Mucosa of descending colon (tissue), 3 donors: Measurements from ENCODE around the gene FBXL16. TPM values are rescaled to one million over a fixed set of nuclear protein-coding genes. Genes with fewer than 3 reads are reported as not detected.
A peak's percentile ranks its signal among the peaks of the same experiment; 100 is the strongest.

Experiments used
- ATAC-seq: fragments of 200-7000 bp; cut with Tn5 transposase; one replicate; pipeline ENCODE4 v1.9.1; 2020; ENCODE audit warnings: mild to moderate bottlenecking, moderate library complexity
- DNase-seq, 3 donors: peaks; one replicate each; pipeline ENCODE4 v3.0.0-alpha.2; 2020
- H3K36me3 ChIP-seq: fragments of 200-600 bp; one replicate; pipeline ENCODE4 v1.8.0; 2021; ENCODE audit warnings: low read depth, mild to moderate bottlenecking
- H3K4me1 ChIP-seq: fragments of 200-600 bp; one replicate; pipeline ENCODE4 v1.8.0; 2021; ENCODE audit warnings: low read depth, mild to moderate bottlenecking
- H3K4me3 ChIP-seq: fragments of 200-600 bp; one replicate; pipeline ENCODE4 v1.8.0; 2021; ENCODE audit warnings: mild to moderate bottlenecking
- H3K9me3 ChIP-seq: fragments of 200-600 bp; one replicate; pipeline ENCODE4 v1.8.0; 2021; ENCODE audit warnings: mild to moderate bottlenecking
- CTCF ChIP-seq: fragments of 200-600 bp; IDR thresholded peaks from one replicate; pipeline ENCODE4 v1.8.0; 2022; ENCODE audit warnings: antibody characterized with exemption, mild to moderate bottlenecking
- intact Hi-C, 2 donors: fragments of 100-400 bp; cut with DNase I in 1 of 2; cut with micrococcal nuclease in 1 of 2; formaldehyde crosslinking; loops; one replicate each; pipeline versions ENCODE4 v1.11.0 to v1.11.1; 2022; cut with DNase I, micrococcal nuclease
- total RNA-seq, 3 donors: library from RNA; stranded (reverse); fragmentation: NEBNext Ultra II Directional in 2 of 3; extraction: Animal tissue kit (Norgen Biotek cat#: 25700) in 2 of 3; gene quantifications; one replicate each; pipeline versions ENCODE4 v1.2.1 to v1.2.4, GENCODE V29; 2021 to 2023
- donor health status: DM: no; HTN: no; CAD: no; lungs with moderate emphysema.
- donor health status: DM: no; HTN: no; CAD: no.
- donor health status: DM: no; HTN: yes; CAD: no.

Gene FBXL16
- total RNA-seq, 3 donors from 2014 or later: 1.3 to 2.2 (median 2.1) TPM

GRCh38 chr16:721765-722540 is 16.4 kb upstream of the FBXL16 start:
- ATAC-seq (no peak), DNase-seq (peak in 1 of 3 donors; percentile 68)
- no peaks in the 10 kb centered on the region for H3K9me3 ChIP-seq
- no peaks in the 10 kb centered on the region for H3K36me3 ChIP-seq
- H3K4me3 ChIP-seq: no peak overlapping the region
- intact Hi-C loops: no loop called here
- TF ChIP-seq CTCF: no peak
- peaks cover 44% of the 10 kb centered on the region for H3K4me1 ChIP-seq

DNA sequence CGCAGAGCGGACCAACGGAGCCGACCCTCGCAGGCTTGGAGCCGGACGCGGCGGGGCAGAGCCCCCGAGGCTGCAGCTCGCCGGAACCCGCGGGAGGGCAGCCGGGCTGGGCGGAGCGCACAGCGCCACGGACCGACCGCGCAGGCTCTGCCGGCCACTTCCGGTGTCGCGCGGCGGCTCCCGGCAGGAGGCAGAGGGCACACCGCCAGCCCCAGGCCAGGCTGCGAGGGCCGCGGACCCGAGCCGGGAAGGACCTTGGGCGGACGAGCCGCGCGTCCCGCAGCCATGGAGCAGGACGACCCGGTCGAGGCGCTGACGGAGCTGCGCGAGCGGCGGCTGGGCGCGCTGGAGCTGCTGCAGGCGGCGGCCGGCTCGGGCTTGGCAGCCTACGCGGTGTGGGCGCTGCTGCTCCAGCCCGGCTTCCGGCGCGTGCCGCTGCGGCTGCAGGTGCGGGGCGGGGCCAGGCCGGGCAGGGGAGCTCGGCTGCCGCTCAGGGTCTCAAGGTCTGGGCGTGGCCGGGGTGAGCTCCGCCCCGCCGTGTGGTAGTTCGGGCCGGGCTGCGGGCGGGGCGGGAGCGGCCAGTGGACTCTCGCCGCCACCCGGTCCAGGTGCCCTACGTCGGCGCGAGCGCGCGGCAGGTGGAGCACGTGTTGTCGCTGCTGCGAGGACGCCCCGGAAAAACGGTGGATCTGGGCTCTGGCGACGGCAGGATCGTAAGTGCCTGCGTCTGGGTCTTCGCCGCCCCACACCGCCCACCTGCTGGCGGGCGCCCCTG is 15.6 kb upstream of the FBXL16 start, which contains the start of gene ANTKMT:
TSS of gene ANTKMT (plus strand) at position 157 of the 775 bp plus-strand sequence. CDS start at position 286, 129 bp downstream.
- ATAC-seq (peak; percentile 85), DNase-seq (peak; percentile 88 to 93 (median 92))
- intact Hi-C loops: no loop called here
- Histone ChIP-seq H3K4me1 (peaks cover 44% of the 10 kb centered on the region), H3K4me3 (peak within 1 kb of the TSS; percentile 41), H3K36me3 (no peaks in the 10 kb centered on the region), H3K9me3 (no peaks in the 10 kb centered on the region)
- TF ChIP-seq CTCF: no peak

GRCh38 chr16:720447-720989 is 14.9 kb upstream of the FBXL16 start:
- TF ChIP-seq CTCF: no peak
- H3K4me1 ChIP-seq: peaks cover 49% of the 10 kb centered on the region
- peak; percentile 29 for ATAC-seq
- peak in 1 of 3 donors; percentile 58 for DNase-seq
- H3K36me3 ChIP-seq: no peaks in the 10 kb centered on the region
- no peaks in the 10 kb centered on the region for H3K9me3 ChIP-seq
- intact Hi-C loops: no loop called here
- H3K4me3 ChIP-seq: peak overlapping the region; percentile 41

GRCh38 chr16:719815-720446 is 14.3 kb upstream of the FBXL16 start:
- intact Hi-C loops: loop anchor here in 1 of 2 donors (10.0 kb wide), 1 partner anchor 335 kb away; no protein-coding TSS in a partner anchor
- ATAC-seq: peak; percentile 4
- DNase-seq: peak in 1 of 3 donors; percentile 51
- TF ChIP-seq CTCF: no peak
- no peaks in the 10 kb centered on the region for H3K36me3 ChIP-seq
- no peaks in the 10 kb centered on the region for H3K9me3 ChIP-seq
- peak overlapping the region; percentile 41 for H3K4me3 ChIP-seq
- peaks cover 52% of the 10 kb centered on the region for H3K4me1 ChIP-seq

- no peak overlapping the region for H3K4me3 ChIP-seq
- TF ChIP-seq CTCF: no peak
- peak; percentile 75 to 81 (median 76) for DNase-seq
- intact Hi-C loops: loop anchor here in 1 of 2 donors (10.0 kb wide), 1 partner anchor 336 kb away; no protein-coding TSS in a partner anchor
- ATAC-seq: peak; percentile 19
- no peaks in the 10 kb centered on the region for H3K9me3 ChIP-seq
- H3K36me3 ChIP-seq: no peaks in the 10 kb centered on the region
- H3K4me1 ChIP-seq: peaks cover 52% of the 10 kb centered on the region
Observed at GRCh38 chr16:718922-719321, 13.3 kb upstream of the FBXL16 start.
